GM08714 (cell line): ENCODE data around the gene EMX1.

ENCODE experiments used
- H3K4me3 ChIP-seq: fragments of 200-500 bp; sonication (Bioruptor generic); 2 replicates; pipeline ENCODE4 v1.5.1; 2014; ENCODE audit warnings: mild to moderate bottlenecking, low read length, inconsistent platforms
- ZNF274 ChIP-seq: IDR thresholded peaks from 2 replicates; pipeline ENCODE4 v1.6.1; 2012; ENCODE audit warnings: mild to moderate bottlenecking, low read depth, low read length

Gene EMX1

DNA sequence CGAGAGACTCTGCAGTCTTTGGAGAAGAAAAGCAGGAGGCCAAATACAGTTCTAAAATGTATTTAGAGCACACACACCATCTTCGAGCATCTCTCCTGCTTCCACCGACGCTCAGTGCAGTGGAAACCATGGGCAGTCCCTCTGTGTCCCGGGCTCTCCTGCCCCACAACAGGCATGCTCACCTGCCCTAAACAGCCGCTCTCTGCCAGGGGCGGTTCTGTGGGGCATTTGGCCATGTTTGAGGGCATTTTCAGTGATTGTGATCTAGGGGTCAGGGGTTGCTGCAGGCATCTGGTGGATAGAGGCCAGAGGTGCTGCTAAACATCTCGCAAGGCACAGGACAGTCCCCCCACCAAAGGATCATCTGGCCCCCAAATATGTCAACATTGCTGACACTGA is 55.8 kb downstream of the EMX1 start:
- H3K4me3 ChIP-seq, result no peak overlapping the region
- TF ChIP-seq ZNF274, result no peak

DNA sequence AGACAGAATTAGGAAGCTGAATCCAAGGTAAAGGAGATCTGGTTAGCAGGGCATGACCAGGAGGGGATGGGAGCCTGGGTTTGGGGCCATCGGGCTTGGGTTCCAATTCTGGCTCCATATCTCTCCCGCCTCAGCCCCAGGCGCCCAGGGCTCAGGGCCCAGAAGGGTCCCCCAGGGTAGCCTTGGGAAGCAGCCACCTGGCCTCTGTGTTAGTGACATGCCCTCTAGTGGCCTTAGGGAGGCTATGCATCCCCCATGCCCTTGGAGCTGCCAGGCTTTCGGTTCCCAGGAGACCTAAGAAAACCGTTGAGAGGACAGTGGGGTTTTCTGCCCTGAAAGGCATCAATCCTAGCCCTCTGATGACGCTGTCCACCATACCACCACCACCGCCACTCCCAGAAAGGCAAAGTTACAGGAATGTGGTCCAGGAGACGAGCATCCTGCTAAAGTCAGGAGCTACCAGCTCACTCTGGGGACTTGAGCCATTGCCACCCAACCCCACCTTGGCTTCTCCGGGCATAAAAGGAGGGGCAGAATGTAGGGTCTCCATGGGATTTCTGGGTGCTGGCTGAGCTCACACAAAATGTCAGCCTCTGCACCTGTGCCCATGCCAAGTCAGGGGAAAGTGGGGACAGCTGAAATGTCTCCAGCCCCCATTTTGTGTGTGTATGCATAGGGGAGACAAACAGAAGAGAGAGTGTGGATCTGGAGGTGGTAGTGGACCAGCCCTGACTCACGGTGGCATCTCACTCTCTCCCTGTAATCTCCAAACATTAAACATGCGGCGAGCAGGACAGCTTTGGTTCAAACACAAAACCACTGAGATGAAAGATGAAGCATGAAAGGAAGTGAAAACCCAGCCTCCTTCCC is 56.5 kb downstream of the EMX1 start:
- H3K4me3 ChIP-seq, result no peak overlapping the region
- TF ChIP-seq ZNF274, result no peak

DNA sequence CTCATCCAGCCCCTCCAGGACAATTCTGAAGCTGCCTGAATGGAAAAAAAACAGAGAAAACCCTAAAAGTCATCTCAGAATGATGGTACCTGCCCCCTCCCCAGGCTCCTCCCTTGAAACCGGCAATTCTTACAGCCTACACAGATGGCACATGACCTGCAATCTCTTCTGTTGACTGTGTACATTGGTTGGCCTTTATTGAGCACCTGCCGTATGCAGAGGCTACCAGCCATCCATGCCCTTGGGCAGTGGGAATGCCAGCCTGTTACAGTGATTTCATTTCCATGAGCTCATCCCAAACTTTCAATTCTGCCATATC is 57.1 kb downstream of the EMX1 start:
- no peak for TF ChIP-seq ZNF274

DNA sequence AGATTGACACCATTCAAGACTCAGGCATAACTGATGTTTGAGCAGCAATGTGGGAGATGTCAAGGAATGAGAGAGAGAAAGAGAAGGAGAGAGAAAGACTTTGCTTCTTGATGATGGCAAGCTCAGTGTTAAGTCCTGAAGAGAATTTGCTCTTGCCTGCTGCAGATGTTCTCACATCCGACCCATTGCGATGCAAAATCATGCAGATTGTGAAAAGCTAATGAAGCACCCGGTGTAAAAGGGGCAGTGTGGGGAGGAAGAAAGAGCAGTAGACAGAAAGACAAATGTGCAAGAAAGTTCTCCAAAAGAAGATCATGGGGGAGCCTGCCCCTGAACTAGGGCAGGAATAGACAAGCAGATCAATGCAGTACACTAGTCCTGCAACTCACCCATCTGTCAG is 57.7 kb downstream of the EMX1 start:
- H3K4me3 ChIP-seq, result no peak overlapping the region

More for the DNA sequence above, 57.1 kb downstream of the EMX1 start:
- no peak overlapping the region for H3K4me3 ChIP-seq

DNA sequence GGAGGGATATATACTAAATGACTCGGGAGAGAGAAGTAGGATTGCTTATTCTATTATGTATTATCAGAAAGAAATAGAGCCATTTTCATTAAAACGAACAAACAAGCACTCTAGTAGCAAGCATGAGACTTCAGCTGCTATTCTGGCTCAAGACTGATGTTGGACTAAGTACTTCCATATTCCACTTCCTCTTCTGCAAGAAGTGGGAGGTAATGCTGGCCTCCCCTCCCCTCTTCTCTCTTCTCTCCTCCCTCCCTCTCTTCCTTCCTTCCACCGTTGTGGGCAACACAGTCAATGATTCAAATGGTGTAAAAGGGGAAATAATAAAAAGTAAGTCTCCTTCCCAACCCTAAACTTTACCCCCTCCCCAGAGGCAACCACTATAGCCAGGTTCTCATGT is 62.6 kb downstream of the EMX1 start:
- TF ChIP-seq ZNF274, result no peak
- H3K4me3 ChIP-seq, result no peak overlapping the region

More for the DNA sequence above, 57.7 kb downstream of the EMX1 start:
- no peak for TF ChIP-seq ZNF274

DNA sequence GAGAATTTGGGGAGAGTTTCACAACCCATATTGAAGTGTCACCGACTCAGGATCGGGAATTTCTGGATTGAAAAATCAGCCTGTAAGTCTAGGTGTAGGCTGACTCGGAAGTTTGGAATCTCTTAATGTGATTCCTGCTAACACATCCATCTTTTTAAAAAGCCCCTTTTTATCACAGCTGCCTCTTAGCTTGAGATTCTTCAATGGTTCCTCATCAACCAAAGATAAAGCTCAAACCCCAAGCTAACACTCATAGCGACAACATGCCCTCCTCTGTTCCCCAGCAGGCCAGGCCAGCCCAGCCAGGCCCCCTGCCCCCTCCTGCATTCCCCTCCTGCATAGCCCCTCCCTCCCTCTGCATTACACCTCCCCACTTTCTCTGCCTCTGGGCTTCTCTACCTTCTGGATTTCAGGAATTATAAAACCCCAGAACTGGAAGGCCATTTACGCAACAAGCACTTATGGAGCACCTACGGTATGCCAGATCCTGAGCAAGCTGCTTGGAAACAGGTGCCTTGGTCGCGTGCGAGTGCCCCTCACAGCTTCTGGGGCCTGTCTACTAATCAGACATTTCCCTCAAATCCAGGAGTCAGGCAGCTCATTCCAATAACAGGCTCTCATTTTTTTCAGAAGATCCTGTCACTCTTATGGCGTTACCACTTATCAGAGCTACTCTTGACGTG is 63.4 kb downstream of the EMX1 start:
- no peak overlapping the region for H3K4me3 ChIP-seq
- no peak for TF ChIP-seq ZNF274

DNA sequence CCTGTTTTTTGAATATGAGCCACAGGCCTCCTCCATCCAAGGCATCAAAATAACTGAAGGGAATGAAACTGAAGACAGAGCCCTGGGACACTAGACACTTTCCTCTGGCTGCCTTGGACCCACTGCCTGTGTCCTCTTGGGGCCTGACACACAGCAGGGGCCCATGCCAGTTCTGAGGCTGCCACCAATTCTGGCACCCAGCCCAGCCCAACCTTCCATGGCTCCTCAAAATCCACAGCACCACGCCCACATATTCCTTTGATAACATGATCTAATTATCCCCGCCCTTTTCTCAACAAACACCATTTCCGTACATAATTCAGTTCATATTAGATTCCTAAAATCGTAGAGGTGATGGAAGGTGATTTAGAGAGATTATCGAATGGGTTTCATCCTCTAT is 64.2 kb downstream of the EMX1 start:
- TF ChIP-seq ZNF274, result no peak
- H3K4me3 ChIP-seq, result no peak overlapping the region

DNA sequence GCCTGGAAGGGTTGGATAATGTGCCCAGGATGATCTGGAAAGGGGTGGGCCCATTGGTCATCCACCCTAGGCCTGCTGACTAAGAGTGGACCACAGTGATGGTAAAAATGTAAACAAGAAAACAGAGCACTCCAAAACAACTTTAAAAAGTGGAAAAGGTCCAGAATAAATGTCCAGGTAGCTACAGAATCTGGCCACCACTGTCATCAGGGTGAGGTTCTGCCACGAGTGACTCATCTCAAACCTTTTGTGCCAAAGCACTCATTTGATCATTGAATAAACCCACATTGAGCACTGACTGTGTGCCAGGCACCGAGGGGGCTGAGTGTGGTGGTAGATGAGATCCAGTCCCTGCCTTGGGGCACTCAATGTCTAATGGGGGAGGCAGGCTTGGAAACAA is 64.9 kb downstream of the EMX1 start:
- TF ChIP-seq ZNF274, result no peak
- no peak overlapping the region for H3K4me3 ChIP-seq

DNA sequence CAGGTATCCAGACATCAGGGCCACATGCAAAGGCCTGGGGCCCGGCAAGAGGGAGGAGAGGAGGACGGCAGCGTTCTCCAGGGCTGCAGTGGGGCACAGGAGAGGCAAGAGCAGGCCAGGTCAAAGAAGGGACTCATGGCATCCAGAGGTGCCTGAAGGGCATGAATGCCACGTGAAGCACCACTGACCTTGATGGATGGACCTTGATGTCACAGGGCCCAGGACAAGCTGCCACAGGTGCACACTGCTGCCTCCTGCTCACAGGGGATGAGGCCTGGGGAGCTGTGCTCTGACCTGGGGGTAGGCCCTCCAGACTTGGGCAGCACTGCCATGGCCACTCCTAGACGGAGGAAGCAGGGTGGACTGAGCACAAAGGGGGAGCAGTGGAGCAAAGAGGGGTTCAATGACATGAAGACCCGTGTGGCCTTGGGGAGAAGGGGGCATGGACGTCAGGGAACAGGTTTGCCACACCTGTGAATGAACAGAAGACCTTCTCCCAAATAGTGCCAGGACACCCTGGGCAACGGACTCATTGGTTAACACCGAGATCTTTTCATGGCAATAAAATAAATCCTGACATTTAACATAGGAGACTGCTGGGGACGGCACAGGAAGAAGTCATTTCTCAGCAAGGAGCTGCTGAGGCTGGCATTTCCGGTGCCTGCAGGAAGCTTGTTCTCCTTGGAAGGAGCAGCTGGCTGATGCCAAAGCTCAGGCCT is 65.6 kb downstream of the EMX1 start:
- TF ChIP-seq ZNF274, result no peak
- no peak overlapping the region for H3K4me3 ChIP-seq

DNA sequence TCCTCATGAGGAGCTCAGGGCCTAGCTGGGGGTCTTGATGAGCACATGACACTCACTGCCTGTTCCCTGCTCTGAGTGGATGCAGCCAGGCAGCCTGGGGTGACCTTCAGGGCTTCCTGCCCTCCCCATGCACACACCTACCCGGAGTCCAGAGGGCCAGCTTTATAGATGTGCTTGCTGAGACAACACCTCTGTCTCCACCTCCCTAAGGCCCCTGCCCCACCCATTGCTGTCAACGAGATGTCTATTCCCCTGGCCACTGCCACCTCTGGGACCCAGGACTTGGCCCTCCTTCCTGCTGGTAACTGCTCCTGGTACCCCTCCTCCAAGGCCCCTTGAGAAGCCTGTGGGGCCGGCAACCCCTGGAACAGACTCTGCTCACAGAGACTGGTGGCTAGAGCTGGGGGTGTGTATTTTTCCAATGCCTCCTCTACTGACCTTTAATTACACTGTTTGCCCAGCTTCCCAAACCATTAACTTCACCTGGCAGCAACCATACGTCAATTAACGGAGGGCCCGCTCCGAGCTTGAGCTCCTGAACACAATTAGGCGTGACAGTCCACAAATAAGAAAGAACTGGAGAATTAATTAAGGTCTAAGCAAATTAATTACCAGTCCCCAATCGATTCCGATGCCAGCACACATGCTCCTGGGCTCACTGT is 66.3 kb downstream of the EMX1 start:
- no peak overlapping the region for H3K4me3 ChIP-seq
- TF ChIP-seq ZNF274, result no peak

DNA sequence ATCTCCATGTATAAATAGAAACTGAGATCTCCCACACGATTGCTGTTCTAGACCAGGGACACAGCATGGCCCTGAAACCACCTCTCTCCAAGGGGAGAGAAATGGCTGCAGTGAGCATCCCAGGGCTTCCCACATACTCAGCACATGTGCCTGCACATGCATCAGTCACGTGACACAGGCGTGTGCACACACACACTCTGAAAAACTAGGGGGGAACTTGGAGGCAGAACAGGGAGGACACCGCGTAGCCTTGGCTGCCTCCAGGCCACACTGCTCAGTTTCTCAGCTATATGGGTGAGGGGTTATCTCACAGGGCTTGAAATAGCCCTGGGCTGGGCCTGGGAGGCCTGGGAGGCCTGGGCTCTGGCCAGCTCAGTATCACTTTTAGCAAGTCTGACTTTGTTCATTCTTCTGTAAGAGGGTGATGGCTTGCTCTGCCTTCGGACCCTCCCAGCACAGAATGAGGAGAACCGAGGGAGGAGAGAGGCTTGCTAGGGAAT is 66.9 kb downstream of the EMX1 start:
- H3K4me3 ChIP-seq, result no peak overlapping the region
- TF ChIP-seq ZNF274, result no peak
